Panc1 (cell line): ENCODE measurements around the gene MRPL38.

Source experiments
- CTCF ChIP-seq: fragments of 450-650 bp; IDR thresholded peaks from 2 replicates; pipeline ENCODE4 v1.5.1; 2017; ENCODE audit warnings: mild to moderate bottlenecking
- TCF7L2 ChIP-seq: IDR thresholded peaks from 2 replicates; pipeline ENCODE4 v1.6.1; 2011; ENCODE audit warnings: mild to moderate bottlenecking, low read depth, low read length, inconsistent platforms

- TF ChIP-seq CTCF (no peak), TCF7L2 (no peak)
Observed at GRCh38 chr17:75872434-75873351, 32.0 kb downstream of the MRPL38 start.
